ENCODE results near the gene ODF2.
"Not testable (repeated sequence)": the region's sequence is repeated elsewhere in the genome, so short reads cannot be mapped to it uniquely, and the experiment has no call there.

ODF2 gene

DNA sequence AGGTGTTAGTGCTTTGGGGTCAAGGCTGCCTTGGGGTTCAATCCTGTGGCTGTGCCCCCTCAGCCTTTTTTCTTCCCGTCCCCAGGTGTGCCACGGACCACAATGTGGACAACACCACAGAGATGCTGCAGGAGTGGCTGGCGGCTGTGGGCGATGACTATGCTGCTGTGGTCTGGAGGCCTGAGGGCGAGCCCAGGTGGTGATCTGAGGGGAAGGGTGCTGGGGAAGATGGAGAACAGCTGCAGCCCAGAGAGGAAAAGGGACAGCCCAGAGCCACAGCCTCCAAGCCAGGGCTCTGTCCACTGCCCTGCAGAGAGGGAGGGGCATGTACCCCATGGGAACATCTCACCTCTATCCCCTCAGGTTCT is 33.0 kb upstream of the ODF2 start:
- no peak for TF ChIP-seq CTCF (IDR thresholded peaks at IDR 0.05; ENCODE audit: low read depth, low read length)
- Histone ChIP-seq H3K4me1 (peaks cover 7% of the 10 kb centered on the region), H3K9me3 (no peaks in the 10 kb centered on the region), H3K27me3 (no peaks in the 10 kb centered on the region), H3K4me3 (ENCODE audit: low read depth, low read length) (no peak overlapping the region), H3K36me3 (no peaks in the 10 kb centered on the region)
- no peak for DNase-seq

DNA sequence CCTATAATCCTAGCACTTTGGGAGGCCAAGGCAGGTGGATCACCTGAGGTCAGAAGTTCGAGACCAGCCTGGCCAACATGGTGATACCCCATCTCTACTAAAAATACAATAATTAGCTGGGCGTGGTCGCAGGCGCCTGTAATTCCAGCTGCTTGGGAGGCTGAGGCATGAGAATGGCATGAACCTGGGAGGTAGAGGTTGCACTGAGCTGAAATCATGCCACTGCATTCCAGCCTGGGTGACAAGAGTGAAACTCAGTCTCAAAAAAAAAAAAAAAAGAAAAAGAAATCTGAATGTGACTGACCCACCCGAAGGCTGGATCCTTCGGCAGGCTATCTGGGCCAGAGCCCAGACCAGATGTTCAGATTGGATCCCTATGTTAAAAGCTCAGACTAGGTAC is 32.5 kb upstream of the ODF2 start:
- not testable (repeated sequence) for H3K9me3 ChIP-seq; H3K27me3 ChIP-seq; H3K36me3 ChIP-seq; DNase-seq; H3K4me3 ChIP-seq (ENCODE audit: low read depth, low read length); H3K4me1 ChIP-seq

GRCh38 chr9:128424268-128424780 is 31.5 kb upstream of the ODF2 start:
- Histone ChIP-seq H3K36me3 (no peaks in the 10 kb centered on the region), H3K4me1 (peaks cover 1% of the 10 kb centered on the region), H3K4me3 (ENCODE audit: low read depth, low read length) (no peak overlapping the region), H3K27me3 (no peaks in the 10 kb centered on the region), H3K9me3 (no peaks in the 10 kb centered on the region)
- TF ChIP-seq CTCF (IDR thresholded peaks at IDR 0.05; ENCODE audit: low read depth, low read length): no peak
- no peak for DNase-seq

- DNase-seq: no peak
- 0 out of 2 replicates have a peak, but pooled peaks have one; percentile 15 for TF ChIP-seq CTCF (IDR thresholded peaks at IDR 0.05; ENCODE audit: low read depth, low read length)
- no peaks in the 10 kb centered on the region for H3K4me1 ChIP-seq
- H3K9me3 ChIP-seq: no peaks in the 10 kb centered on the region
- no peak overlapping the region for H3K4me3 ChIP-seq (ENCODE audit: low read depth, low read length)
- H3K36me3 ChIP-seq: no peaks in the 10 kb centered on the region
- no peaks in the 10 kb centered on the region for H3K27me3 ChIP-seq
Measured at GRCh38 chr9:128428644-128429512, 26.9 kb upstream of the ODF2 start.

GRCh38 chr9:128429513-128430086 is 26.2 kb upstream of the ODF2 start:
- no peaks in the 10 kb centered on the region for H3K4me1 ChIP-seq
- no peak for DNase-seq
- H3K4me3 ChIP-seq (ENCODE audit: low read depth, low read length): no peak overlapping the region
- no peaks in the 10 kb centered on the region for H3K9me3 ChIP-seq
- no peaks in the 10 kb centered on the region for H3K36me3 ChIP-seq
- H3K27me3 ChIP-seq: no peaks in the 10 kb centered on the region
- no peak; the same call in 1 of the 2 replicates for TF ChIP-seq CTCF (IDR thresholded peaks at IDR 0.05; ENCODE audit: low read depth, low read length)

- Histone ChIP-seq H3K4me1 (no peaks in the 10 kb centered on the region), H3K36me3 (no peaks in the 10 kb centered on the region), H3K4me3 (ENCODE audit: low read depth, low read length) (no peak overlapping the region), H3K9me3 (no peaks in the 10 kb centered on the region), H3K27me3 (no peaks in the 10 kb centered on the region)
- TF ChIP-seq CTCF (IDR thresholded peaks at IDR 0.05; ENCODE audit: low read depth, low read length): no peak
- DNase-seq: no peak
Measured at GRCh38 chr9:128431207-128431606, 24.6 kb upstream of the ODF2 start.
